HG03135 (cell line): Measurements from ENCODE around the gene ABHD17A.

ENCODE experiments used
- ATAC-seq: cut with Tn5 transposase; IDR thresholded peaks from one replicate; pipeline ENCODE4 v1.9.1; 2021; ENCODE audit warnings: mild to moderate bottlenecking, moderate library complexity; ENCODE audit not compliant: unreplicated experiment

ABHD17A gene

GRCh38 chr19:1854542-1855039, 30.7 kb downstream of the ABHD17A start:
- ATAC-seq, result no peak

DNA sequence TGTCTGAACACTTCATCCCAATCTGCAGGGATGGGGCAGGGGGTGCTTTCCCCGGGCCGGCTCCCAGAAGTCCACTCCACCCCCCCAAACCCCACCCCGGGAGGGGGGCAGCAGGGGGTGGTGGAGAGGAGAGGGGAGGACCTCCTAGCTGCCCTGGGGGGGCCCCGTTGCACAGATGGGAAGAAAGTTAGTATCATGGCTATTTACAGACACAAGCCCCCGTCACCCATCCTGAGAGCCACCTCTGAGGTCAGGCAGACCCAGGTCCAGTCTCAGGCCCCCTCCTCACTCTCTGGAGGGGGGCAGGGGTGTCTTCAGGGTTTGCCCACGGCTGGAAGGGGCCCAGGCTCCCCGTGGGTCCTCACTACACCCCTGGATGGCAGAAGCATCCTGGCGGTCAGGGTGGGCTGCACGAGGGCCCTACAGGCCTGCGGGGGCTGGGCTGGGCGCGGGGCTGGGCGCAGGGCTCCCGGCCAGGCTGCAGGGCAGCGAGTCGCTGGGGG, 31.2 kb downstream of the ABHD17A start:
- no peak for ATAC-seq

DNA sequence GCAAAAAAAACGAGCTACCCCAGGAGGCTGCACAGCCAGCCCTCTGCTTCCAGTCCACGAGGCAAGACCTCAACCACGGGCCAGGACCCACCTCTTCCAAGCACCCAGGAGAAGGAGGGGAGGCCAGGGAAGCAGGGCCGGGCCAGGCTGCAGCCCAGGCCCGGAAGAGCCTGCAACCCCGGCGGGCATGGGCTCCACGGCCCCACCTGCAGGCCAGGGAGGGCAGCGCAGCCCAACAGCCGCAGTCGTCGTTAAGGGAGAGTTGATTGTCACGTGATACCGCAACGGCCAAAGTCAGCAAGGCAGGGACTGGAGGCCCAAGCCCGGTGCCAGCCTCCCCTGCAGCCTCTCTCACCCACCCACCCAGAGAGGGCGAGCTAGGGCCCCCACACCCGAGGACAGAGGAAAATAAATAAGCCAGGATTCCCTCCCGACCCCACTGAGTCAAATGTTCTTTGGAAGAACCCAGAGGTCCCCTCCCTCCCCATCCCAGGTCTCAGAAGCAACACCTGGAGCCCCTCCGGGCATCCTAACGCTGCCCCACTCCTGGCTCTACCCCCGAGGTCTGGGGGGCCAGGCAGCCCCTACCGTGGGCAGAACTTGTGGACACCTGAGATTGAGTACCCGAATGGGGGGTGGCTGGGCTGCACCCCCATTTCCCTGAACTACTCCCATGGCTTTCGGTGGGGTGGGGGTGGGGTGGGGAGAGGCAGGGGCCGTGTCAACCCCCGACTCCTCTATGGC, 31.8 kb downstream of the ABHD17A start:
- ATAC-seq, result no peak

- ATAC-seq, result no peak
Observed at GRCh38 chr19:1852581-1853128, 32.6 kb downstream of the ABHD17A start.

GRCh38 chr19:1851654-1852580, 33.4 kb downstream of the ABHD17A start:
- ATAC-seq, result no peak

DNA sequence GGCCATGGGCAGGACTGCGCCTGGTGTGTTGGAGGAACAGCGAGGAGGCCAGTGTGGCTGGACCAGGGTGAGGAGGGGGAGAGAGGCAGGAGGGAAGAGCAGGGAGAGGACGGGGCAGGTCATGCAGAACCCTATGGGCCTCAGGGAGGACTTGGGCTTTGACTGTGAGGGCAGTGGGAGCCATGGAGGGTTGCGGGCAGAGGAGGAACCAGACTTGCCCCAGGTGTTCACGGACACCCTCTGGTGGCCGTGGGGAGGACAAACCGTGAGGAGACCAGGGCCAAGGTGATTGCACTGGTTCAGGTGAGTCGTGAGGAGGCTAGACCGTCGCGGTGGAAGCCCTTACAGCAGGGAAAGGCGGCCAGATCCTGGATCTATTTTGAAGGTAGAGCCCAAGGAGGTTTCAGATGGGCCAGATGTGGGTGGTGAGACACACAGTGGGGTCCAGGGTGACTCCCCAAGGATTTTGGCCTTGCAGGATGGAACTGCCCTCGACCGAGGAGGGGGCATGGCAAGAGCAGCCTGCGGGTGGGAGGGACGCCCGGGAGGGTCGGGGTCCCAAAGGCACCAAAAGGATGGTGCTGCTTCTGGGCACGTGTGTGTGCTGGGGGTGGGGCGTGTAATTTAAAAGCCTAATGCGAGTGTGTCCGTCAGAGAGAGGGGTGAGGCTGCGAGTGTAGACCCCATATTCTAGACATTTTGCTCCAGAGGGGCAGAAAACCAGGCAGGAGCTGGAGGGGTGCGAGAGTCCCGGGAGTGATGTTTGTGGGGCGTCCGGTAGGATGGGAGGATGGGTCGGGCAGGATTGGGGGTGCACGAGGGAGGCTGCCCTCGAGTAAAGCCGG, 34.3 kb downstream of the ABHD17A start:
- no peak for ATAC-seq

DNA sequence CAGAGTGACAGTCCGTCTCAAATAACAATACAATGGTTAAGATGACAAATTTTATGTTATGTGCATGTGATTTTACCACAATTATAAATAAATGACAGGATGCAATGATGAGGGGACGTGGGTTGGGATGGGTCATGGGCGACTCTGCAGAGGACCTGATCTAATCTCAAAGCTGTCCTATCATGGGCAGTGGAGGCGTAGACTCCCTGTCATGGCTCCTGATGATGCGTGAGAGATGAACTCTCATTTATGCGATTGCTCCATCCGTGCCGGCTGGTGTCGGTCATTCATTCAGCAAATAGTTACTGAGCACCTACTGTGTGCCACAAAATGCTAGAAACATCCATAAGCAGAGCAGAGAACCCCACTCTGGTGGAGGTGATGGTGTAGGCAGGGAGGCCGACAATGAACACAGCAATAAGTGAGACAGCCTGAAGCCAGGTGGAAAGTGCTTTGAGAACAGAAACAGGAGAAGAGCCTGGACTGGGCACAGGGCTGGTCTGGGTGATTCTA, 35.4 kb downstream of the ABHD17A start:
- no peak for ATAC-seq

DNA sequence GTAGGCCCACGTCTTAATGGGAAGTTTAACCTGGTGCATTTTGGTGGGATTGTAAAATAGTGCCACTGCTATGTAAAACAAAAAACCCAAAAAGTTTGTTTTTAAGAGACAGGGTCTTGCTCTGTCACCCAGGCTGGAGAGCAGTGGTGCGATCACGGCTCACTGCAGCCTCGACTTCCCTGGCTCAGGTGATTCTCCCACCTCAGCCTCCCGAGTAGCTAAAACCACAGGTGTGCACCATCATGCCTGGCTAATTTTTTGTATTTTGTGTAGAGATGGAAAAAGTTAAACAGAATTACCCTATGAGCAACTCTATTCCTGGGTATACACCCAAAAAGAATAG, 36.2 kb downstream of the ABHD17A start:
- no peak for ATAC-seq

GRCh38 chr19:1848399-1849131, 36.7 kb downstream of the ABHD17A start, which contains the start of gene REXO1:
REXO1 (minus strand) TSS chr19:1848483; CDS start chr19:1848358, 125 bp downstream.
- peak; percentile 59 for ATAC-seq

GRCh38 chr19:1847684-1848398, 37.5 kb downstream of the ABHD17A start:
- ATAC-seq, result peak; percentile 25

- ATAC-seq, result no peak
Observed at GRCh38 chr19:1847348-1847683, 38.0 kb downstream of the ABHD17A start.

GRCh38 chr19:1846517-1847204, 38.6 kb downstream of the ABHD17A start:
- no peak for ATAC-seq

DNA sequence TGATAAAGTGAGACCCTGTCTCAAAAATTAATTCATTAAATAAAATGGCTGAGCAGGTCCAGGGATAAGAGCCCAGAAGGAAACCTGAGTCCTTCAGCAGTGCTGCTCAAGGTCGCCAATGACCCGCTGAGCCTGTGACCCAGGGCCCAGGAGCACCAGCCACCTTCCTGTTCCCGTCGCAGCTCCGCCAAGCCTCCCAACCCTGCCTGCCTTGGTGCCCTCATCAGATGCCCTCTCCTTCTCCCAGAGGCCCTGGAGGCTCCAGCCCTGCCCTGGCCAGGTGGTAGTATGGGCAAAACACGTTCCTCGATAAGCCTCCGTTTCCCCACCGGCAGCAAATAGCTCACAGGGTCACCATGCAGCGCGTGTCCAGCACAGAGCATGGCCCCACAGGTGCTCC, 39.7 kb downstream of the ABHD17A start:
- no peak for ATAC-seq

- ATAC-seq, result no peak
Observed at GRCh38 chr19:1845125-1845515, 40.2 kb downstream of the ABHD17A start.

GRCh38 chr19:1844513-1845124, 40.7 kb downstream of the ABHD17A start:
- no peak for ATAC-seq

DNA sequence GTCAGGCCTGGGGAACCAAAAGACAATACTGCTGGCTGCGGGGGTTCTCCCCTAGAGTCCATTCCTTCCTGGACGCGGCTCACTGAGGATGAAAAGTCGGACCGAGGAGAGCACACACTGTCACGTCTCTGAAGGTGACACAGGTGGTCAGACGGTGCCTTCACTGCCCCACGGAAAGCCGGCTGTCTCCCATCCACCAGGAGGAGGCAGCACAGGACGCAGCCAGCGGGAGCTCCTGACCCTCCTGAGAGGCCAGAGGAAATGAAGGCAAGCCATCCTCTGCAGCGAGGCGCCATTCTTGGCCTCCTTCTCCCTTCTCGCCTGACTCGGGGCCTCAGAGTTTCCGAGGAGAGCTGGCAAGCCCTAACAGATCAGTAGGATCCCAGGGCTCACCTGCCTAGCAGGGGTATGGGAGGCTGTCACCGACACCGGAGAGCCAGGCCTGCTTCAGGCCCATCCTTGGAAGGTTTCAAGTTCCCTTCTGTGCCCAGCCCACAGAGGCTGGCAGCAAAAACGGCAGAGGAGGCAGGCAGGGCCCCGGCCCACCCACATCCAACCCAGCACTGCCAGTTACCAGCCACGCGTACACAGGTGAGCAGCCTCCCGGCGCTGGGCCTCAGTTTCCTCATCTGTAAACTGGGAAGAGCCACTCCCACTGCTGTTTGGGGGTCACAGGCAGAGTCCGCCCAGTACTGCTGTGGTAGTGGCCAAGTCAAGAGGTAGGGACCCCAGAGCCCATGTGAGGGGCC, 41.5 kb downstream of the ABHD17A start:
- ATAC-seq, result no peak

DNA sequence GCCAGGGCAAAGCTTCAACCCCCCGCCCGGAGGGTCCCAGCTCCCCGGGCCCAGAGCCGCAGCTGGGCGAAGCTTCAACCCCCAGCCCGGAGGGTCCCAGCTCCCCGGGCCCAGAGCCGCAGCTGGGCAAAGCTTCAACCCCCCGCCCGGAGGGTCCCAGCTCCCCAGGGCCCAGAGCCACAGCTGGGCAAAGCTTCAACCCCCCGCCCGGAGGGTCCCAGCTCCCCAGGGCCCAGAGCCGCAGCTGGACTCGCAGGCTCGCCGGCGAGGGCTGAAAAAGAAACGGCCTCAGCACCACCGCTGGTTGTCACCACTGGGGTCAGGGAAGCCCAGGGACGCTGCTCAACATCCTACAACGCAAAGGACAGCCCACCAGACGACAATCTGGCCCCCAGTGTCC, 42.2 kb downstream of the ABHD17A start:
- no peak for ATAC-seq
